ENCODE results near the gene AMIGO2. TPM values are rescaled to one million over a fixed set of nuclear protein-coding genes. Genes with fewer than 3 reads are reported as not detected.
"Not testable (repeated sequence)": the region's sequence is repeated elsewhere in the genome, so short reads cannot be mapped to it uniquely, and the experiment has no call there.

The AMIGO2 gene
- total and polyA plus RNA-seq, 7 donors = 0.48 to 1.1 (median 0.64) TPM

- H3K4me3 ChIP-seq = no peak overlapping the region
- H3K27me3 ChIP-seq (ENCODE audit: insufficient read depth in 3 of 3, low read length in 2 of 3) = peaks cover 0 to 6% (median 0%) of the 10 kb centered on the region in 3 donors
- TF ChIP-seq CTCF (IDR thresholded peaks at IDR 0.05) = no peak
- intact Hi-C loops (cut with DNase I) = no loop called here
- ATAC-seq (no peak), DNase-seq (no peak)
- H3K9me3 ChIP-seq = peaks cover 10% of the 10 kb centered on the region
- H3K4me1 ChIP-seq = no peaks in the 10 kb centered on the region
- H3K36me3 ChIP-seq (ENCODE audit: insufficient read depth in 1 of 2, low read depth in 1 of 2) = no peaks in the 10 kb centered on the region
- 85 to 88% (median 87%) methylated on average over 4 of the region's 4 CpGs for WGBS, 3 donors
- H3K27ac ChIP-seq = no peak overlapping the region
Observed at GRCh38 chr12:47054659-47055058, 25.1 kb downstream of the AMIGO2 start.

GRCh38 chr12:47053961-47054360 is 25.8 kb downstream of the AMIGO2 start:
- no peak overlapping the region for H3K4me3 ChIP-seq
- ATAC-seq (no peak), DNase-seq (no peak)
- H3K4me1 ChIP-seq = no peaks in the 10 kb centered on the region
- peaks cover 0 to 6% (median 0%) of the 10 kb centered on the region in 3 donors for H3K27me3 ChIP-seq (ENCODE audit: insufficient read depth in 3 of 3, low read length in 2 of 3)
- H3K27ac ChIP-seq = no peak overlapping the region
- peaks cover 10% of the 10 kb centered on the region for H3K9me3 ChIP-seq
- intact Hi-C loops (cut with DNase I) = no loop called here
- TF ChIP-seq CTCF (IDR thresholded peaks at IDR 0.05) = no peak
- no peaks in the 10 kb centered on the region for H3K36me3 ChIP-seq (ENCODE audit: insufficient read depth in 1 of 2, low read depth in 1 of 2)

GRCh38 chr12:47052274-47052673 is 27.5 kb downstream of the AMIGO2 start:
- no peaks in the 10 kb centered on the region for H3K36me3 ChIP-seq (ENCODE audit: insufficient read depth in 1 of 2, low read depth in 1 of 2)
- H3K27ac ChIP-seq = no peak overlapping the region
- peaks cover 0 to 6% (median 0%) of the 10 kb centered on the region in 3 donors for H3K27me3 ChIP-seq (ENCODE audit: insufficient read depth in 3 of 3, low read length in 2 of 3)
- ATAC-seq (no peak), DNase-seq (no peak)
- peaks cover 10% of the 10 kb centered on the region for H3K9me3 ChIP-seq
- TF ChIP-seq CTCF (IDR thresholded peaks at IDR 0.05) = no peak
- no peak overlapping the region for H3K4me3 ChIP-seq
- no peaks in the 10 kb centered on the region for H3K4me1 ChIP-seq
- intact Hi-C loops (cut with DNase I) = no loop called here
- WGBS, 3 donors = 59 to 84% (median 67%) methylated on average over 2 of the region's 2 CpGs

GRCh38 chr12:47051291-47051690 is 28.5 kb downstream of the AMIGO2 start:
- intact Hi-C loops (cut with DNase I) = not testable (repeated sequence)

GRCh38 chr12:47048541-47048940 is 31.2 kb downstream of the AMIGO2 start:
- no peak for TF ChIP-seq CTCF (IDR thresholded peaks at IDR 0.05)

More at GRCh38 chr12:47051291-47051690, 28.5 kb downstream of the AMIGO2 start:
- not testable (repeated sequence) for H3K4me1 ChIP-seq; H3K27me3 ChIP-seq (ENCODE audit: insufficient read depth in 3 of 3, low read length in 2 of 3); ATAC-seq; H3K36me3 ChIP-seq (ENCODE audit: insufficient read depth in 1 of 2, low read depth in 1 of 2); DNase-seq; H3K4me3 ChIP-seq; H3K27ac ChIP-seq
- WGBS, 3 donors = 78 to 85% (median 82%) methylated on average over 3 of the region's 3 CpGs
- peaks cover 10% of the 10 kb centered on the region for H3K9me3 ChIP-seq

More at GRCh38 chr12:47048541-47048940, 31.2 kb downstream of the AMIGO2 start:
- no peaks in the 10 kb centered on the region for H3K27me3 ChIP-seq (ENCODE audit: insufficient read depth in 3 of 3, low read length in 2 of 3)
- H3K36me3 ChIP-seq (ENCODE audit: insufficient read depth in 1 of 2, low read depth in 1 of 2) = no peaks in the 10 kb centered on the region
- no peaks in the 10 kb centered on the region for H3K4me1 ChIP-seq
- no peak overlapping the region for H3K4me3 ChIP-seq
- DNase-seq (no peak), ATAC-seq (no peak)
- no peak overlapping the region for H3K27ac ChIP-seq
- H3K9me3 ChIP-seq = peaks cover 10% of the 10 kb centered on the region
- intact Hi-C loops (cut with DNase I) = no loop called here
